Caco-2 (cell line): Measurements from ENCODE around the gene PLEKHG5. TPM values are rescaled to one million over a fixed set of nuclear protein-coding genes. Genes with fewer than 3 reads are reported as not detected.

Source experiments
- BruUV-seq: library from RNA; stranded (reverse); fragments of 400-500 nt; replicated peaks from 2 replicates; lab custom pipeline; 2021; lab: Mats Ljungman, UMichigan
- CTCF ChIA-PET: fragments of 300-600 bp; sonication (Branson Sonifier 250); formaldehyde crosslinking; loops from one replicate; lab custom pipeline; 2022; ENCODE audit warnings: antibody characterized with exemption; lab: Charles Lee
- POLR2A ChIA-PET: fragments of 300-600 bp; sonication (Branson Sonifier 250); formaldehyde crosslinking; loops from one replicate; lab custom pipeline; 2022; ENCODE audit warnings: antibody characterized with exemption; lab: Charles Lee
- DNase-seq, 2 experiments: peaks; one replicate each; pipeline versions ENCODE4 v3.0.0 to v3.0.0-alpha.2; 2020 to 2022
- H3K27me3 ChIP-seq: replicated peaks from 2 replicates; pipeline ENCODE4 v1.6.0; 2011; ENCODE audit warnings: low read length; ENCODE audit not compliant: control insufficient read depth, insufficient read depth
- H3K36me3 ChIP-seq: 2 replicates; pipeline ENCODE4 v1.5.1; 2011; ENCODE audit warnings: low read length; ENCODE audit not compliant: control insufficient read depth, insufficient read depth
- H3K4me1 ChIP-seq: fragments of 250-450 bp; sonication (Bioruptor Pico); 2 replicates; pipeline ENCODE4 v1.5.1; 2020; ENCODE audit warnings: mild to moderate bottlenecking
- H3K4me3 ChIP-seq: 2 replicates; pipeline ENCODE4 v1.5.1; 2011; ENCODE audit warnings: low read depth, mild to moderate bottlenecking, control low read depth, low read length
- H3K9me3 ChIP-seq: fragments of 250-450 bp; sonication (Bioruptor Pico); 2 replicates; pipeline ENCODE4 v1.5.1; 2020; ENCODE audit warnings: mild to moderate bottlenecking, moderate library complexity
- H3K27ac Mint-ChIP-seq: one replicate; pipeline ENCODE4 v1.8.0; 2022; ENCODE audit warnings: mixed read lengths; ENCODE audit not compliant: unreplicated experiment
- H3K27me3 Mint-ChIP-seq: one replicate; pipeline ENCODE4 v1.8.0; 2022; ENCODE audit warnings: mixed read lengths; ENCODE audit not compliant: insufficient read depth, unreplicated experiment
- H3K36me3 Mint-ChIP-seq: one replicate; pipeline ENCODE4 v1.8.0; 2022; ENCODE audit warnings: mild to moderate bottlenecking, mixed read lengths; ENCODE audit not compliant: insufficient read depth, unreplicated experiment
- H3K4me1 Mint-ChIP-seq: one replicate; pipeline ENCODE4 v1.8.0; 2022; ENCODE audit warnings: low read depth, mixed read lengths; ENCODE audit not compliant: unreplicated experiment
- H3K4me3 Mint-ChIP-seq: one replicate; pipeline ENCODE4 v1.8.0; 2022; ENCODE audit warnings: mild to moderate bottlenecking, moderate library complexity, mixed read lengths; ENCODE audit not compliant: unreplicated experiment
- H3K9me3 Mint-ChIP-seq: one replicate; pipeline ENCODE4 v1.8.0; 2022; ENCODE audit warnings: mixed read lengths; ENCODE audit not compliant: unreplicated experiment
- CTCF ChIP-seq, 2 experiments: fragments of 200-600 bp in 1 of 2; IDR thresholded peaks; 1 replicate in 1 of 2; 2 replicates in 1 of 2; pipeline versions ENCODE4 v1.5.1 to v1.8.0; 2011 to 2022; ENCODE audit warnings: antibody characterized with exemption in 1 of 2, control low read depth in 1 of 2, inconsistent platforms in 1 of 2, low read depth in 1 of 2, low read length in 1 of 2, mild to moderate bottlenecking in 1 of 2, moderate library complexity in 1 of 2; ENCODE audit not compliant: insufficient read depth in 1 of 2, severe bottlenecking in 1 of 2, unreplicated experiment in 1 of 2
- intact Hi-C: fragments of 100-400 bp; cut with micrococcal nuclease; formaldehyde crosslinking; loops from one replicate; pipeline ENCODE4 v1.10.0; 2022; ENCODE audit not compliant: unreplicated experiment
- total RNA-seq: library from RNA; stranded (reverse); gene quantifications from 2 replicates; pipeline ENCODE4 v1.2.3, GENCODE V29; 2022

PLEKHG5 gene
- total RNA-seq, 1 experiment from 2014 or later, result 12.2 TPM

DNA sequence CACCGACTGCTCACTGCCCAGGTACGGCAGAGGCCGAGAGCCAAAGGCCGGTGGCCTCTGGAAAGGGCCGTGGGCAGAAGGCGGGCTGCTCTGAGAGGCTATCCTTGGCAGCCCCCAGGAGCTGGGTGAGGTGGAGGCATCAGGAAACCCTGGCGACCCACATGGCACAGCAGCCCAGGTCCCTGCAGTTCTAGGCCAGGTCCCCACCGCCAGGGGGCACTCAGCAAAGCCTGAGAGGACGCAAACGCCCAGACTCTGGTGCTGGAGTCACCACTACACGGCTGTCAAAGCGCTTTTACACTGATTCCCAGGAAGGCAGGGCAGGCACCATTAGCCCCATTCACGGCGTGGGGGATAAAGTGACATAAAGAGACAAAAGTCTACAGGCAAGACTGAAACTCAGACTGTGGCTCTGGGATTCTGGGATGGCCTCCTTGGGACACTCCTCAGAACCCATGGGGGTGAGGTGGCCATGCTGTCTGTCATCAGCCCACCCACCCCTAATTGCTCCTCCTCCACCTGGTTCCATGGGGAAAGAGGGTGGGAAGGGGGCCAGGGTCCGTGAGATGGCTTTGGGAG lies 4.9 kb downstream of the PLEKHG5 start:
- no peak overlapping the region for H3K4me3 ChIP-seq
- DNase-seq, result peak; percentile 76 to 80
- no peaks in the 10 kb centered on the region for H3K36me3 Mint-ChIP-seq
- no peaks in the 10 kb centered on the region for H3K9me3 ChIP-seq
- peaks cover 14% of the 10 kb centered on the region for H3K4me1 Mint-ChIP-seq
- no peak overlapping the region for H3K27ac Mint-ChIP-seq
- ChIA-PET POLR2A (no interaction called here), CTCF (interaction anchor here (0.6 to 1.7 kb wide), 4 partner anchors 10 to 95 kb away, joined by 4 to 6 read pairs (median 4); no protein-coding TSS in a partner anchor)
- no peaks in the 10 kb centered on the region for H3K27me3 Mint-ChIP-seq
- no peaks in the 10 kb centered on the region for H3K27me3 ChIP-seq
- TF ChIP-seq CTCF (IDR thresholded peaks at IDR 0.05; ENCODE audit: insufficient read depth in 1 of 2, low read depth in 1 of 2, low read length in 1 of 2, severe bottlenecking in 1 of 2, unreplicated experiment in 1 of 2), result peak; percentile 75 to 80
- H3K4me3 Mint-ChIP-seq, result no peak overlapping the region
- H3K9me3 Mint-ChIP-seq, result no peaks in the 10 kb centered on the region
- intact Hi-C loops, result loop anchor here (1.0 kb wide), 1 partner anchor 37 kb away; no protein-coding TSS in a partner anchor
- H3K4me1 ChIP-seq, result peaks cover 8% of the 10 kb centered on the region; the same call in 1 of the 2 replicates
- BruUV-seq, result no TSS peak
- H3K36me3 ChIP-seq, result no peaks in the 10 kb centered on the region

GRCh38 chr1:6485168-6486101 lies 6.0 kb downstream of the PLEKHG5 start:
- no peak for TF ChIP-seq CTCF (IDR thresholded peaks at IDR 0.05; ENCODE audit: insufficient read depth in 1 of 2, low read depth in 1 of 2, low read length in 1 of 2, severe bottlenecking in 1 of 2, unreplicated experiment in 1 of 2)
- intact Hi-C loops, result loop anchor here (1.0 kb wide), 1 partner anchor 38 kb away; no protein-coding TSS in a partner anchor
- ChIA-PET POLR2A (no interaction called here), CTCF (interaction anchor here (1.1 to 1.7 kb wide), 2 partner anchors 9 to 45 kb away, joined by 5 to 6 read pairs; no protein-coding TSS in a partner anchor)
- no peak for DNase-seq
- no peaks in the 10 kb centered on the region for H3K9me3 Mint-ChIP-seq
- H3K4me1 Mint-ChIP-seq, result peaks cover 9% of the 10 kb centered on the region
- BruUV-seq, result no TSS peak
- no peaks in the 10 kb centered on the region for H3K27me3 Mint-ChIP-seq
- H3K36me3 ChIP-seq, result no peaks in the 10 kb centered on the region
- H3K36me3 Mint-ChIP-seq, result no peaks in the 10 kb centered on the region
- H3K4me3 Mint-ChIP-seq, result peak overlapping the region; percentile 48
- H3K4me3 ChIP-seq, result peak overlapping the region; percentile 39
- no peak overlapping the region for H3K27ac Mint-ChIP-seq
- no peaks in the 10 kb centered on the region for H3K9me3 ChIP-seq
- no peaks in the 10 kb centered on the region for H3K27me3 ChIP-seq
- H3K4me1 ChIP-seq, result 0 out of 2 replicates have a peak, but pooled peaks cover 4% of the 10 kb centered on the region

- TF ChIP-seq CTCF (IDR thresholded peaks at IDR 0.05; ENCODE audit: insufficient read depth in 1 of 2, low read depth in 1 of 2, low read length in 1 of 2, severe bottlenecking in 1 of 2, unreplicated experiment in 1 of 2), result no peak
- H3K27me3 Mint-ChIP-seq, result no peaks in the 10 kb centered on the region
- H3K4me1 ChIP-seq, result 0 out of 2 replicates have a peak, but pooled peaks cover 3% of the 10 kb centered on the region
- CTCF ChIA-PET, result no interaction called here
- H3K36me3 ChIP-seq, result no peaks in the 10 kb centered on the region
- H3K4me3 Mint-ChIP-seq, result peak overlapping the region; percentile 50
- POLR2A ChIA-PET, result no interaction called here
- no peaks in the 10 kb centered on the region for H3K36me3 Mint-ChIP-seq
- no peaks in the 10 kb centered on the region for H3K9me3 Mint-ChIP-seq
- H3K4me3 ChIP-seq, result peak overlapping the region; percentile 39
- no peak for DNase-seq
- no TSS peak for BruUV-seq
- peaks cover 9% of the 10 kb centered on the region for H3K4me1 Mint-ChIP-seq
- intact Hi-C loops, result no loop called here
- H3K27me3 ChIP-seq, result no peaks in the 10 kb centered on the region
- no peaks in the 10 kb centered on the region for H3K9me3 ChIP-seq
- H3K27ac Mint-ChIP-seq, result no peak overlapping the region
Measured at GRCh38 chr1:6484826-6485167, 6.7 kb downstream of the PLEKHG5 start.
